WERI-Rb-1 (cell line): ENCODE data around the gene HSH2D.

Experiments used
- DNase-seq: peaks from one replicate; pipeline ENCODE4 v3.0.0-alpha.2; 2020
- H3K27ac ChIP-seq: fragments of 250-450 bp; sonication (Bioruptor Pico); 2 replicates; pipeline ENCODE4 v1.5.1; 2020; ENCODE audit warnings: mild to moderate bottlenecking, moderate library complexity
- H3K27me3 ChIP-seq: fragments of 250-450 bp; sonication (Bioruptor Pico); 2 replicates; pipeline ENCODE4 v1.5.1; 2021; ENCODE audit warnings: mild to moderate bottlenecking, low read depth, moderate library complexity; ENCODE audit not compliant: insufficient read depth, severe bottlenecking
- H3K36me3 ChIP-seq: fragments of 250-450 bp; sonication (Bioruptor Pico); 2 replicates; pipeline ENCODE4 v1.5.1; 2020; ENCODE audit warnings: mild to moderate bottlenecking, moderate library complexity
- H3K4me3 ChIP-seq: 2 replicates; pipeline ENCODE4 v1.5.1; 2011; ENCODE audit warnings: low read depth, mild to moderate bottlenecking, control low read depth, low read length
- H3K9me3 ChIP-seq: fragments of 250-450 bp; sonication (Bioruptor Pico); 2 replicates; pipeline ENCODE4 v1.5.1; 2021; ENCODE audit warnings: mild to moderate bottlenecking, moderate library complexity; ENCODE audit not compliant: severe bottlenecking
- CTCF ChIP-seq: IDR thresholded peaks from 2 replicates; pipeline ENCODE4 v1.5.1; 2011; ENCODE audit warnings: low read depth, mild to moderate bottlenecking, control low read depth, inconsistent platforms, low read length

The HSH2D gene

GRCh38 chr19:16143399-16144215 is at the start of gene HSH2D:
HSH2D (plus strand) TSS chr19:16143685; CDS start chr19:16148751, 5,066 bp downstream.
- Histone ChIP-seq H3K27ac (no peak within 1 kb of the TSS), H3K27me3 (no peaks in the 10 kb centered on the region), H3K36me3 (no peaks in the 10 kb centered on the region), H3K9me3 (no peaks in the 10 kb centered on the region), H3K4me3 (no peak within 1 kb of the TSS)
- no peak for TF ChIP-seq CTCF
- no peak for DNase-seq

- TF ChIP-seq CTCF = no peak
- Histone ChIP-seq H3K4me3 (no peak overlapping the region), H3K27me3 (no peaks in the 10 kb centered on the region), H3K9me3 (no peaks in the 10 kb centered on the region), H3K36me3 (peaks cover 92% of the 10 kb centered on the region), H3K27ac (peak overlapping the region; percentile 27; the same call in 1 of the 2 replicates)
- DNase-seq = no peak
Observed at GRCh38 chr19:16094360-16095070, 49.0 kb upstream of the HSH2D start.

GRCh38 chr19:16095071-16095571 is 48.4 kb upstream of the HSH2D start:
- H3K27ac ChIP-seq = peak overlapping the region; percentile 27; the same call in 1 of the 2 replicates

GRCh38 chr19:16096280-16096855 is 47.1 kb upstream of the HSH2D start:
- no peak for TF ChIP-seq CTCF
- Histone ChIP-seq H3K9me3 (no peaks in the 10 kb centered on the region), H3K27me3 (no peaks in the 10 kb centered on the region), H3K27ac (peak overlapping the region; percentile 69), H3K36me3 (peaks cover 91% of the 10 kb centered on the region), H3K4me3 (peak overlapping the region; percentile 24)
- DNase-seq = peak; percentile 81

More at GRCh38 chr19:16095071-16095571, 48.4 kb upstream of the HSH2D start:
- Histone ChIP-seq H3K4me3 (no peak overlapping the region), H3K36me3 (peaks cover 92% of the 10 kb centered on the region), H3K27me3 (no peaks in the 10 kb centered on the region), H3K9me3 (no peaks in the 10 kb centered on the region)
- no peak for TF ChIP-seq CTCF
- DNase-seq = no peak

- no peak for TF ChIP-seq CTCF
- no peak for DNase-seq
- Histone ChIP-seq H3K36me3 (peaks cover 85% of the 10 kb centered on the region), H3K27me3 (no peaks in the 10 kb centered on the region), H3K27ac (no peak overlapping the region), H3K9me3 (no peaks in the 10 kb centered on the region), H3K4me3 (no peak overlapping the region)
Observed at GRCh38 chr19:16098416-16098768, 45.1 kb upstream of the HSH2D start.
